OCI-LY7 (cell line): ENCODE data around the gene BHLHA15.

Experiments
- CTCF ChIP-seq: fragments of 200-600 bp; sonication (generic); conservative IDR thresholded peaks from 2 replicates; pipeline ENCODE4 v1.5.1; 2014; ENCODE audit warnings: mild to moderate bottlenecking, antibody characterized with exemption, low read length, moderate library complexity, mixed read lengths
- EZH2phosphoT487 ChIP-seq: fragments of 200-600 bp; sonication (generic); IDR thresholded peaks from 2 replicates; pipeline ENCODE4 v1.6.1; 2018; ENCODE audit warnings: low read depth, borderline replicate concordance, mild to moderate bottlenecking, mixed run types, antibody characterized with exemption, low read length, moderate library complexity, mixed read lengths

GRCh38 chr7:98186452-98187137 lies 24.6 kb upstream of the BHLHA15 start:
- TF ChIP-seq CTCF (no peak), EZH2phosphoT487 (no peak)
